Natural killer cell treated with Interleukin-12 subunit alpha and Interleukin-12 subunit beta and Interleukin-15 and Interleukin-18, amount 100 ng/mL, for 72 hours (primary cell): Measurements from ENCODE around the gene OR1L1. TPM values are rescaled to one million over a fixed set of nuclear protein-coding genes. Genes with fewer than 3 reads are reported as not detected.

Experiments used
- ATAC-seq, 2 donors: fragments of 150-1000 bp; cut with Tn5 transposase in 1 of 2; sonication (Bioruptor Pico), chemical (Tn5 transposase) in 1 of 2; 2 replicates each; pipeline ENCODE4 v1.10.0; 2021
- DNase-seq: peaks from one replicate; pipeline ENCODE4 v3.0.0; 2022; ENCODE audit warnings: low spot score
- H3K27ac Mint-ChIP-seq, 2 donors: 1 replicate in 1 of 2; 2 replicates in 1 of 2; pipeline ENCODE4 v1.8.0; 2022; ENCODE audit warnings: mixed read lengths in 2 of 2, mild to moderate bottlenecking in 1 of 2, moderate library complexity in 1 of 2
- H3K27me3 Mint-ChIP-seq, 2 donors: 1 replicate in 1 of 2; 2 replicates in 1 of 2; pipeline ENCODE4 v1.8.0; 2022; ENCODE audit warnings: mixed read lengths in 2 of 2
- H3K36me3 Mint-ChIP-seq: one replicate; pipeline ENCODE4 v1.8.0; 2022; ENCODE audit warnings: mixed read lengths
- H3K4me1 Mint-ChIP-seq, 2 donors: 1 replicate in 1 of 2; 2 replicates in 1 of 2; pipeline ENCODE4 v1.8.0; 2022; ENCODE audit warnings: low read depth in 2 of 2, mixed read lengths in 2 of 2, mild to moderate bottlenecking in 1 of 2
- H3K4me3 Mint-ChIP-seq: one replicate; pipeline ENCODE4 v1.8.0; 2022; ENCODE audit warnings: mixed read lengths
- H3K9me3 Mint-ChIP-seq: 2 replicates; pipeline ENCODE4 v1.8.0; 2022; ENCODE audit warnings: mixed read lengths
- total RNA-seq, 2 donors: library from RNA; stranded (reverse); gene quantifications; one replicate each; pipeline ENCODE4 v1.2.3, GENCODE V29; 2022

The OR1L1 gene
- not detected for total RNA-seq

DNA sequence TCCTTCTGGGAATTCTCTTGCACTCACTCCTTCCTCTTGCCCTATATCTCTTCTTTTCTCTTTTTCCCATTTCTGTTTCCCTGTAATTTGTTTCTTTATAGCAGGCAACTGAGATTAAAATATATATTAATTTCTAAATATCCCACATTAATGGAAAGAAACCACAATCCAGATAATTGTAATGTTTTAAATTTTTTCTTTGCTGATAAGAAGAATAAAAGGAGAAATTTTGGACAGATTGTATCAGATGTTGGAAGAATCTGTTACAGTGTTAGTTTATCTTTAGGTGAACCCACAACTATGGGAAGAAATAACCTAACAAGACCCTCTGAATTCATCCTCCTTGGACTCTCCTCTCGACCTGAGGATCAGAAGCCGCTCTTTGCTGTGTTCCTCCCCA lies at the start of gene OR1L1:
OR1L1 (plus strand) TSS at position 301 of the 400 bp plus-strand sequence; CDS start at position 301, 0 bp downstream.
- peaks cover 4% of the 10 kb centered on the region for H3K9me3 Mint-ChIP-seq
- H3K4me1 Mint-ChIP-seq: no peaks in the 10 kb centered on the region
- no peak within 1 kb of the TSS for H3K27ac Mint-ChIP-seq
- no peak within 1 kb of the TSS for H3K4me3 Mint-ChIP-seq
- DNase-seq (no peak), ATAC-seq (no peak)
- H3K27me3 Mint-ChIP-seq: peaks cover 13 to 30% of the 10 kb centered on the region in 2 donors
- peaks cover 1% of the 10 kb centered on the region for H3K36me3 Mint-ChIP-seq

- no peak within 1 kb of the TSS for H3K27ac Mint-ChIP-seq
- H3K4me1 Mint-ChIP-seq: no peaks in the 10 kb centered on the region
- H3K36me3 Mint-ChIP-seq: no peaks in the 10 kb centered on the region
- no peak within 1 kb of the TSS for H3K4me3 Mint-ChIP-seq
- H3K9me3 Mint-ChIP-seq: no peaks in the 10 kb centered on the region
- ATAC-seq (no peak), DNase-seq (no peak)
- H3K27me3 Mint-ChIP-seq: peaks cover 11 to 24% of the 10 kb centered on the region in 2 donors
Observed at GRCh38 chr9:122614362-122614761, 47.2 kb upstream of the OR1L1 start, which contains the start of gene OR1Q1. OR1Q1 (plus strand) TSS chr9:122614738; CDS start chr9:122614738, 0 bp downstream.

- peaks cover 3% of the 10 kb centered on the region for H3K9me3 Mint-ChIP-seq
- peaks cover 11 to 22% of the 10 kb centered on the region in 2 donors for H3K27me3 Mint-ChIP-seq
- no peak for DNase-seq
- H3K36me3 Mint-ChIP-seq: no peaks in the 10 kb centered on the region
- no peak overlapping the region for H3K27ac Mint-ChIP-seq
- H3K4me1 Mint-ChIP-seq: no peaks in the 10 kb centered on the region
- ATAC-seq: no peak
- no peak overlapping the region for H3K4me3 Mint-ChIP-seq
Observed at GRCh38 chr9:122619996-122620395, 41.5 kb upstream of the OR1L1 start.

- DNase-seq (no peak), ATAC-seq (no peak)
- Mint-ChIP-seq H3K36me3 (peaks cover 6% of the 10 kb centered on the region), H3K27ac (no peak overlapping the region), H3K4me3 (no peak overlapping the region), H3K27me3 (peaks cover 16 to 42% of the 10 kb centered on the region in 2 donors), H3K9me3 (peaks cover 15% of the 10 kb centered on the region), H3K4me1 (no peaks in the 10 kb centered on the region)
Observed at GRCh38 chr9:122642226-122642625, 19.3 kb upstream of the OR1L1 start.

DNA sequence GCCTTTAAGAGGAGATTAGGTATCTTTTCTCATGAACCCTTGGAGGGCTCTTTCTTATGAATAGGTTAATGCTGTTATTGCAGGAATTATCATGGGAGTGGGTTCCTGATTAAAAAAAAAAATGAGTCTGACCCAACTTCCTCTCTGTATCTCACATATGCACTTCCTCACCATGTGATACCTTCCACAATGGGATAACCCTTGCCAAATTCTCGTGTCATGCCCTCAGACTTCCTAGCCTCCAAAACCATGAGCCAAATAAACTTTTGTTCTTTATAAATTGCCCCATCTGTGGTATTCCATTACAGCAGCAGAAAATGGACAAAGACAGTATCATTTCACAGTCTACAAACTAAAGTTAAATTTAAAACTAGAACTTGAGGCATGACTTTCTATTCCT lies 5.1 kb upstream of the OR1L1 start:
- no peak for DNase-seq
- no peaks in the 10 kb centered on the region for H3K36me3 Mint-ChIP-seq
- H3K4me1 Mint-ChIP-seq: no peaks in the 10 kb centered on the region
- peaks cover 14 to 16% of the 10 kb centered on the region in 2 donors for H3K27me3 Mint-ChIP-seq
- H3K9me3 Mint-ChIP-seq: peaks cover 4% of the 10 kb centered on the region
- H3K4me3 Mint-ChIP-seq: no peak overlapping the region
- no peak for ATAC-seq
- H3K27ac Mint-ChIP-seq: no peak overlapping the region

- Mint-ChIP-seq H3K27ac (no peak within 1 kb of the TSS), H3K36me3 (no peaks in the 10 kb centered on the region), H3K4me3 (no peak within 1 kb of the TSS), H3K4me1 (no peaks in the 10 kb centered on the region), H3K27me3 (peaks cover 21 to 24% of the 10 kb centered on the region in 2 donors), H3K9me3 (peaks cover 4% of the 10 kb centered on the region)
- DNase-seq (no peak), ATAC-seq (no peak)
Observed at GRCh38 chr9:122657527-122657926, 4.0 kb upstream of the OR1L1 start, which contains the start of gene OR1B1. OR1B1 (minus strand) TSS chr9:122657627.

DNA sequence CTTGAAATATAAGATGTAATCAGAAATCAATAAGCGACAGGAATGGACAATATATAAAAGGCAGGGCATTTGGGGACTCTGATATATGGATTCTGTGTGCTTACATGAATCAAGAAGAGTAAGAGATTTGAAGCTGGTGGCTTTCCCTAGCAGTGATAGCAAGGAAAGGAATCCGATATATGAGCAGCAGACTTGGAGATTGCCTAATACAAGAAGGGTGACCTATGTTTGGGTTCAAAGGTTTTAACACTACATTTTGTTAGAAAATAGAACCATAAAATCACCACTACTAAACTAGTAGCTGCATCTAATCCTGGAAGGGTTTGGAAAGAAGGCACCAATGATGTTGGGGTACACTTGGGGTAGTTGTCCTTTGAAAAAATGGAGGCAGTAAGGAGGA lies 11.0 kb downstream of the OR1L1 start:
- Mint-ChIP-seq H3K27ac (no peak overlapping the region), H3K4me3 (no peak overlapping the region), H3K27me3 (peaks cover 5 to 31% of the 10 kb centered on the region in 2 donors), H3K36me3 (peaks cover 10% of the 10 kb centered on the region), H3K9me3 (peaks cover 19% of the 10 kb centered on the region), H3K4me1 (no peaks in the 10 kb centered on the region)
- ATAC-seq: no peak
- no peak for DNase-seq

DNA sequence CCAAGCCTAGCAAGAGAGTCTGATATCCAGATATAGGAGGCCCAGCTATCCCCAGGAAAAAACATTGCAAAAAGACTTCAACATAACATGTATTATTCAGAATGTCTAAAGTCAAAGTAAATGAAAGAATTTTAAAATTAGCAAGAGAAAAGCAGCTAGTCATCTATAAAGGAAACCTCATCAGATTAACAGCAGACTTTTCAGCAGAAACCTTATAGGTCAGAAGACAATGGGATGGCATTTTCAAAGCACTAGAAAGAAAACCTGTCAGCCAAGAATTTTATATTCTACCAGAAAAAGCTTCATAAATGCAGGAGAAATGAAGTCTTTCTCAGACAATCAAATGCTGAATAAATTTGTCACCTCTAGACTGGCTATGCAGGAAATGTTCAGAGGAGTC lies 23.3 kb downstream of the OR1L1 start:
- Mint-ChIP-seq H3K4me1 (no peaks in the 10 kb centered on the region), H3K36me3 (peaks cover 17% of the 10 kb centered on the region), H3K4me3 (no peak overlapping the region), H3K27ac (no peak overlapping the region), H3K27me3 (peaks cover 0 to 25% of the 10 kb centered on the region in 2 donors), H3K9me3 (peaks cover 19% of the 10 kb centered on the region)
- DNase-seq (no peak), ATAC-seq (no peak)

GRCh38 chr9:122695696-122696095 lies 34.2 kb downstream of the OR1L1 start:
- Mint-ChIP-seq H3K27me3 (peaks cover under 1 to 24% of the 10 kb centered on the region in 2 donors), H3K36me3 (peaks cover 17% of the 10 kb centered on the region), H3K4me1 (no peaks in the 10 kb centered on the region), H3K27ac (no peak overlapping the region), H3K4me3 (no peak overlapping the region), H3K9me3 (peaks cover 16% of the 10 kb centered on the region)
- DNase-seq (no peak), ATAC-seq (no peak)

Other genes with a start within 250 kb of the OR1L1 start
- not detected for gene OR1J1, start 183.8 kb upstream of the OR1L1 start, total RNA-seq
- not detected for gene OR1J2, start 150.9 kb upstream of the OR1L1 start, total RNA-seq
- gene OR1J4, start 142.6 kb upstream of the OR1L1 start, total RNA-seq: not detected
- gene OR1N1, start 134.4 kb upstream of the OR1L1 start, total RNA-seq: not detected
- gene OR1N2, start 108.6 kb upstream of the OR1L1 start, total RNA-seq: not detected
- gene OR1L8, start 78.3 kb upstream of the OR1L1 start, total RNA-seq: under 1 TPM in 1 of 2 donors, not detected in 1; 0.45 TPM
- not detected for gene OR1Q1, start 47.0 kb upstream of the OR1L1 start, total RNA-seq
- not detected for gene OR1B1, start 4.1 kb upstream of the OR1L1 start, total RNA-seq
- not detected for gene OR1L3, start 13.4 kb downstream of the OR1L1 start, total RNA-seq
- not detected for gene OR1L4, start 62.3 kb downstream of the OR1L1 start, total RNA-seq
- gene OR1L6, start 80.6 kb downstream of the OR1L1 start, total RNA-seq: not detected
- not detected for gene OR5C1, start 127.2 kb downstream of the OR1L1 start, total RNA-seq
- gene OR1K1, start 138.4 kb downstream of the OR1L1 start, total RNA-seq: not detected
- gene PDCL, start 166.9 kb downstream of the OR1L1 start, total RNA-seq: 10 to 100 TPM; 22.2 to 23.2 TPM
- gene RC3H2, start 243.6 kb downstream of the OR1L1 start, total RNA-seq: 10 to 100 TPM; 45.0 to 57.3 TPM